ENCODE results near the gene TEC.

- TF ChIP-seq EP300 (IDR thresholded peaks at IDR 0.05) (no peak), POLR2A (IDR thresholded peaks at IDR 0.05) (no peak)
Observed at GRCh38 chr4:48162162-48162561, 107.5 kb downstream of the TEC start.
